Parathyroid adenoma (tissue), 2 donors: ENCODE measurements around the gene SORCS2.

Experiments used
- H2AFZ ChIP-seq: fragments of 300-600 bp; sonication (generic); one replicate; pipeline ENCODE4 v1.7.0; 2017; ENCODE audit warnings: antibody characterized with exemption, mild to moderate bottlenecking
- H3K27ac ChIP-seq: fragments of 300-600 bp; sonication (generic); one replicate; pipeline ENCODE4 v1.7.0; 2017
- H3K27me3 ChIP-seq: fragments of 300-600 bp; sonication (generic); one replicate; pipeline ENCODE4 v1.7.0; 2017; ENCODE audit warnings: low read length; ENCODE audit not compliant: control insufficient read depth, insufficient read depth
- H3K36me3 ChIP-seq: fragments of 300-600 bp; sonication (generic); one replicate; pipeline ENCODE4 v1.7.0; 2017; ENCODE audit warnings: low read length; ENCODE audit not compliant: control insufficient read depth, insufficient read depth
- H3K4me1 ChIP-seq: fragments of 300-600 bp; sonication (generic); one replicate; pipeline ENCODE4 v1.7.0; 2017; ENCODE audit warnings: control low read depth
- H3K4me2 ChIP-seq: fragments of 300-600 bp; sonication (generic); one replicate; pipeline ENCODE4 v1.7.0; 2017; ENCODE audit warnings: low read length
- H3K4me3 ChIP-seq: fragments of 300-600 bp; sonication (generic); one replicate; pipeline ENCODE4 v1.7.0; 2017; ENCODE audit warnings: low read depth, low read length
- H3K79me2 ChIP-seq: fragments of 300-600 bp; sonication (generic); one replicate; pipeline ENCODE4 v1.7.0; 2017; ENCODE audit warnings: control low read depth
- H3K9ac ChIP-seq: fragments of 300-600 bp; sonication (generic); one replicate; pipeline ENCODE4 v1.7.0; 2017; ENCODE audit warnings: mild to moderate bottlenecking
- H3K9me3 ChIP-seq: fragments of 300-600 bp; sonication (generic); one replicate; pipeline ENCODE4 v1.7.0; 2017; ENCODE audit warnings: low read length; ENCODE audit not compliant: control insufficient read depth
- TF ChIP-seq, protein P1 (sequence below): fragments of 300-600 bp; sonication (generic); IDR thresholded peaks from one replicate; pipeline ENCODE4 v1.7.0; 2017; ENCODE audit warnings: antibody characterized with exemption, mild to moderate bottlenecking
- donor health status: primary hyperparathyroidism.

Gene SORCS2

DNA sequence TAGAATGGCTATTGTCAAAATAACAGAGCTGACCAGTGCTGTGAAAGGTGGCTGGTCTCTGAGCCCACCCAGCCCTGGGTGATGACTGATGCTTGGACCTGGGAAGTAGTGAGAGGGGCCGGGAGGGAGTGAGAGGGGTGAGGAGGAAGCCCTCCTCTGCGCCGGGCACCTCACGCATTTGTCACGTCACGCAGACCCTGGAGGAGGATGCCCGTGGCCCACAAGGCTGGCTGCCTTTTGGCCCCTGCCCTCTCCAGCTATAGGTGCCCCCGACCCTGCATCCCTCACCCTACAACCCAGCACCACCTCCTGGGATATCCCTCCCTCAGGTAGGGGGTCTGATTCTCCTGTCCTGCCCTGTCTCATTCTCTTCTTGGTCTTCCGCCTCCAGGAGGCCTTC is 539.9 kb downstream of the SORCS2 start:
- Histone ChIP-seq H3K4me3 (no peak overlapping the region), H3K9me3 (no peaks in the 10 kb centered on the region), H3K79me2 (no peaks in the 10 kb centered on the region), H3K36me3 (no peaks in the 10 kb centered on the region), H3K27me3 (no peaks in the 10 kb centered on the region), H2AFZ (no peak overlapping the region), H3K4me1 (no peaks in the 10 kb centered on the region), H3K27ac (no peak overlapping the region), H3K4me2 (no peak overlapping the region), H3K9ac (no peak overlapping the region)
- TF ChIP-seq, protein P1, sequence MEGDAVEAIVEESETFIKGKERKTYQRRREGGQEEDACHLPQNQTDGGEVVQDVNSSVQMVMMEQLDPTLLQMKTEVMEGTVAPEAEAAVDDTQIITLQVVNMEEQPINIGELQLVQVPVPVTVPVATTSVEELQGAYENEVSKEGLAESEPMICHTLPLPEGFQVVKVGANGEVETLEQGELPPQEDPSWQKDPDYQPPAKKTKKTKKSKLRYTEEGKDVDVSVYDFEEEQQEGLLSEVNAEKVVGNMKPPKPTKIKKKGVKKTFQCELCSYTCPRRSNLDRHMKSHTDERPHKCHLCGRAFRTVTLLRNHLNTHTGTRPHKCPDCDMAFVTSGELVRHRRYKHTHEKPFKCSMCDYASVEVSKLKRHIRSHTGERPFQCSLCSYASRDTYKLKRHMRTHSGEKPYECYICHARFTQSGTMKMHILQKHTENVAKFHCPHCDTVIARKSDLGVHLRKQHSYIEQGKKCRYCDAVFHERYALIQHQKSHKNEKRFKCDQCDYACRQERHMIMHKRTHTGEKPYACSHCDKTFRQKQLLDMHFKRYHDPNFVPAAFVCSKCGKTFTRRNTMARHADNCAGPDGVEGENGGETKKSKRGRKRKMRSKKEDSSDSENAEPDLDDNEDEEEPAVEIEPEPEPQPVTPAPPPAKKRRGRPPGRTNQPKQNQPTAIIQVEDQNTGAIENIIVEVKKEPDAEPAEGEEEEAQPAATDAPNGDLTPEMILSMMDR: no peak

DNA sequence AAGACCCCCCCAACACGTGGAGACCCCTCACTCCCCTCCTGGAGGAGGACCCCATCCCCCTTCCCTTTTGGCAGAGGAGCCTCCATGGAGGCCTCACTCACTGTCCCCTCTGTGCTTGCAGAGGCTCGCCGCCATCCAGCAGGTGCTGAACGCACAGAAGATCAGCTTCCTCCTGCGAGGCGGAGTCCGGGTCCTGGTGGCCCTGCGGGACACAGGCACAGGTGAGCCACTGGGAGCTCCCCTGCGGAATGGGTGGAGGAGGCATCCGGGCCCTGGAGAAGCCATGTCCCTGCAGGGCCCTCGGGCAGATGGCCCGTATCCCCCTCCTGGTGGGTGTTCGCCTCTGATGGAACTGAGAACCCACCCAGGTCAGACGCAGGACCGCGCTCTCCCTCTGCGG is 540.9 kb downstream of the SORCS2 start:
- H3K27ac ChIP-seq: no peak overlapping the region
- H2AFZ ChIP-seq: no peak overlapping the region
- TF ChIP-seq, protein P1: no peak
- H3K9ac ChIP-seq: no peak overlapping the region
- H3K27me3 ChIP-seq: no peaks in the 10 kb centered on the region
- H3K4me2 ChIP-seq: no peak overlapping the region
- H3K4me3 ChIP-seq: no peak overlapping the region
- no peaks in the 10 kb centered on the region for H3K36me3 ChIP-seq
- no peaks in the 10 kb centered on the region for H3K4me1 ChIP-seq
- no peaks in the 10 kb centered on the region for H3K9me3 ChIP-seq
- H3K79me2 ChIP-seq: no peaks in the 10 kb centered on the region

DNA sequence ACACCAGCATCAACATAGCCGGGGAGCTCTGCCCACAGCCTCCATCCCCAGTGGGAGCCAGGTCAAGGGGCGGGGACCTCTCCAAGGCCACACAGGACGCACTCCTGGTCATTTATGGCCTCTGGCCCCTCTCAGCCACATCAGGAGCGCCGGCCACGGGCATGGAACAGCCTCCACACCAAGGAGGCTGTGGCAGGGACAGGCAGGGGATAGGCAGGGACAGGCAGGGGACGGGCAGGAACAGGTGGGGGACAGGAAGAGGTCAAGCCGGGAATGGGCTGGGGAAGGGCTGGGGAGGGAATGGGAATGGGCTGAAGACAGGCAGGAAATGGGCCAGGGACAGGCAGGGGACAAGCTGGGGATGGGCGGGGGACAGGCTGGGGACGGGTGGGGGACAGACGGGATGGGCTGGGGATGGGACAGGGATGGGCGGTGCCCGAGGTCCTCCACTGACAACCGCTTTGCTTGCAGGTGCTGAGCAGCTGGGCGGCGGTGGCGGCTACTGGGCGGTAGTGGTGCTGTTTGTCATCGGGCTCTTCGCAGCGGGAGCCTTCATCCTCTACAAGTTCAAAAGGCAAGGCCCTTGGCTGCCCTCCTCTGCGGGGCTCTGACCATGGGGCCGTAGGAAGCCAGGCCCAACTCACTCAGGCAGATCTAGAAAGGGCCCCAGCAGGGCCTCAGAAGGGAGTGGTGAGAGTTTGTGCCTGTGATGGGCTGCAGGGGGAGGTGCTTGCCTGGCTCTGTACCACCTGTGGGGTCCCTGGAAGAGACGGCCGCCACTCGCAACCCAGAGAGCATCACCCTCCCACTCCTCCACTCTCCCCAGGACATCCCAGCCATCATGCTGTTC is 541.7 kb downstream of the SORCS2 start:
- no peak overlapping the region for H3K4me2 ChIP-seq
- H3K27me3 ChIP-seq: no peaks in the 10 kb centered on the region
- no peaks in the 10 kb centered on the region for H3K4me1 ChIP-seq
- no peaks in the 10 kb centered on the region for H3K36me3 ChIP-seq
- no peak overlapping the region for H3K4me3 ChIP-seq
- TF ChIP-seq, protein P1: no peak
- H2AFZ ChIP-seq: no peak overlapping the region
- H3K9ac ChIP-seq: no peak overlapping the region
- H3K27ac ChIP-seq: no peak overlapping the region
- no peaks in the 10 kb centered on the region for H3K9me3 ChIP-seq
- no peaks in the 10 kb centered on the region for H3K79me2 ChIP-seq

DNA sequence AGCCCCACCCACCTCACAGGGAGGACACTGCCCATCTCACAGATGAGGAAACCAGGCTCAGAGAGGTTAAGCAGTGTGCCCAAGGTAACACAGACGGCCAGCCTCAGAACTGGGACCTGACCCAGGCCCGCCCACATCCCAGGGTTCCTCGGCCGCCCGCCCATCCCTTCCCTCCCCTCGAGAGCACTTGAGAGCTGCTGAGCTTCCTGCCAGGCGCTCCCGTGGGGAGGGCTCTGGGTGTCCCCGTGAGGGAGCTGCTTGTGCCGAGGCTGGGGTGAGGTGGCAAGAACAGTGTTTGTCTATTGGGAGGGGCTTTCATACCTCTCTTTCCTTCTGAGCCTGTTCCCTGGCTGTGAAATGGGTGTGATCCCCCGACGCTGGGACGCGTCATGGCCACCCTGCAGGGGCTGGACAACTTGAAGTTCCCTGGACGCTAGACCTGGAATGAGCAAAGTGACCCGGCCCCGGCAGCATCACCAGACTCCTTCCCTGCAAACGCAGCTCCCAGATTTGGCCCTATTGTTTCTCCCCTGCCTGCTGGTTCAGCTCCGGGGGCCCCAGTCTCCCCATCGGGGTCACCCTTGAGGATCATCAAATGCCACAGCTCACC is 542.4 kb downstream of the SORCS2 start:
- no peak overlapping the region for H2AFZ ChIP-seq
- no peak overlapping the region for H3K9ac ChIP-seq
- H3K27ac ChIP-seq: no peak overlapping the region

More for the DNA sequence above, 542.4 kb downstream of the SORCS2 start:
- Histone ChIP-seq H3K36me3 (no peaks in the 10 kb centered on the region), H3K4me3 (no peak overlapping the region), H3K79me2 (no peaks in the 10 kb centered on the region), H3K9me3 (no peaks in the 10 kb centered on the region), H3K4me1 (no peaks in the 10 kb centered on the region), H3K27me3 (no peaks in the 10 kb centered on the region), H3K4me2 (no peak overlapping the region)
- TF ChIP-seq, protein P1: no peak
